NCI-H526 (cell line): Measurements from ENCODE around the gene CTIF.

Experiments used
- DNase-seq, 2 experiments: peaks; one replicate each; lab custom pipeline; 2025; lab: John Stamatoyannopoulos, UW

CTIF gene

DNA sequence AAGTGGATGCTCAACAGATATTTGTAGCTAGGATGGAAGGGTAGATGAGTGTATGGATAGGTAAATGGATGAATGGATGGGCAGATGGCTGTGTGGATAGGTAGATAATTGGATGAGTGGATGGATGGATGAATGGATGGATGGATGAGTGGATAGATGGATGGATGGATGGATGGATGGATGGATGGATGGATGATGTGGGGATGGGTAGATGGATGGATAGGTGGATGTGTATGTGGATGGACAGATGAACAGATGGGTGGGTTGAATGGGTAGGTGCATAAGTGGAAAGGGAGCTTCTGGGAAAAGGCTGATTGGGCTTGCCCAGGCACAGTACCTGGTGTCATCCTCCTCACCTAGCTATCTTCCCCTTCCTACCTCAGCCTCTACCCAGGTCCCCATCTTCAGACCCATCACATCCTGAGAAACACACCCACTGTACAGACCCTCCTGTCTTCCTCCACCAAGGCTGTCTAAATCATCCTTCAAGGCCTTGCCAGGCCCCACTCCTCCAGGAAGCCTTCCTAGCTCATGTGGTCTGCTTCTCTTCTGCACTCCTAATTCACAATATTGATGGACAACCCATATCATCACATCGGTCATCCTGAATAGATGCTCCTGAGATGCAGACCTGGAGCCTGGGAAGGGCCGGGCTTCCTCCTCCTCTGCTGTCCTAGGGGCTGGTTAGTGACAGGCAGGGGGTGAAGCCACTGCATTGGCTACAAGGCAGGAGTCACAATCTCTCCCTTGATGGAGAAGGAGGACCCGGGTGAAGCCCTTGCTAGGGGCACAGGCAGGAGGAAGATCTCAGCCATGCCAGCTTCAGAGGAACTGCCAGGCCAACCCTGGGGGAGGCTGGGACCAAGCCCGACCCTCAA lies 362.6 kb downstream of the CTIF start:
- DNase-seq, result no peak

DNA sequence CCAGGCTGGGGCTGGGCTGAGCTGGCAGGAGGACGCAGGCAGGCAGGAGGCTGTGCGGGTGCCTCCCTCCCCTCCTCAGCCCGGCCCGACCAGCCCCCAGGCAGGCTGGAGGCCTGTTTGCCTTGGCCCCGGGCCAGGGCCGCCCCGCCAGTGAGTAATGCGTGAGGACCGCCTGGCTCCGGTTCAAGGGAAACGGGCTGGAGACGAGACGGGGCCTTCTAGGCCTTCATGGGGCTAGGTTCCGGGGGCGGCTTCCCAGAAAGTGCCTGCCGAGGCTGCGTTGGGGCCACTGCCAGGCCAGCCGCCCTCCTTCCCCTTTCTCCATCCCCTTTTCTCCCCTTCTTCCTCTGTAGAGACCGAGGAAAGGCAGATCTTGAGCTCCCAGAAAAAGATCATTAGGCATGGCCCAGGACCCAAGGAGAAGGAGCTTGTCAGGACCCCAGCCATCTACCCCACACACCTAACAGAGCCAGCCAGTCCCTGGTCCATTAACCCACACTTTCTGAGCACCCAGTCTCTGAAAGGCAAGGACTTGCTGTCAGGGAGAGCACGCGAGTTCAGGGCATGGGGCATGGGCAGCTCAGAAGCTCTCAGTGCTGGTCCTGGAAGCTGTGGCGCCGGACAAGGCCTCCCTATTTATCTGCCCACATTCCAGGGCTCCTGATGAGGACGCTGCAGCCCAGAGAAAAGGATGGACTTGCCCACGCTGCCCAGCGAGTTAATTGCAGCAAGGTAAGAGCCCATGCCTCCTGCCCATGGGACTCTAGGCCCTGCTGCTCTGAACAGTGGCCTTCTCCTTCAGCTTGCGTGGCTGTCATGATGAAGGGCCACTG lies 363.4 kb downstream of the CTIF start:
- DNase-seq, result no peak

DNA sequence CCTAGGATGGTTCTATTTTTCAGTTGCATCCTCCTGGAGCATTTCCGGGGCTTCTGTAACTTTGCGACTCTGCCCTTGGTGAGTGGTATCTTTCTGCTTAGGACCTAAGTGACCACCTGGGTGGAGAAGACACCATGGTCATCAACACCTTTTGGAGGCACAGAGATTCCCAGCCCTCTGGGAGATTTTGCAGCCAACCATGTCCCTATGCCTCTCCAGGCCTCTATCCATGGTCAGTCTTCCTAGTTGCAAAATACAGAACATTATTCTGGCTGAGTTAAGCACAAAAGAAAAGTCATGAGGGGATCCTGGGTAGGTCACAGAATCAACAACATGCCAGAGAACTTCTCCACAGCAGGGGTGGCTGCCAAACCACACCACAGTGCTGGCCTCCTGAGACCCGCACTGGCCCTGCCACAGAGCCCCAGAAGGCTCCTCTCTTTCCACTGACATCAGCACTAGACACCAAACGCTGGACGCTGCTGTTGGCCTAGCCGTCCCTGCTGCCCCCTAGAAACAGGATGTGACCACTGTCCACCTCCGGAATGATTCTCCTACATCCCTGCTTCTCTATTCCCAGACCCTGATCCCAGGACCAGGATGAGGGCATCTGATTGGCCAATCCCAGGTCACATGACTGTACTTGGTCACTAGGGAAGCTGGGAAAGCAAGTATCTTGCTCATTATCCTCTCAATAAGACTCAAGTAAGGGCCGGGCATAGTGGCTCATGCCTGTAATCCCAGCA lies 364.2 kb downstream of the CTIF start:
- DNase-seq, result no peak

DNA sequence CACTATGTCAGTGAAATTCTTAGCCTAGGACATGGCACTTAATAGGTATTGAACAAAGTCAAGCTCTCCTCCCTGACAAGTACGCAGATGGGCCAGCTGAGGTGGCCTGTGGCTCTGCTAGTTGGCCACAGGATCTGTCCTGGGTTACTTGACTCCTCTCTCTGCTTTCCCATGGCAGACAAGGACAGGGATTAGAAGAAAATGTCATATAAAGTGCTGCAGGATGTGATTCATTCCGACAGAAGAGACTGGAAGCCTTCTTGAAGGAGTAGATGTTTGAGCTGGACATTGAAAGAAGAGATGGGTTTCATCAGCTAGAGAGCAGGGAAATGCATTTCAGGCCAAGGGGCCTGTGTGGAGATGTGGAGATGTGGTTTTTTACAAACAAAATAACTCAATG lies 365.3 kb downstream of the CTIF start:
- DNase-seq, result no peak

DNA sequence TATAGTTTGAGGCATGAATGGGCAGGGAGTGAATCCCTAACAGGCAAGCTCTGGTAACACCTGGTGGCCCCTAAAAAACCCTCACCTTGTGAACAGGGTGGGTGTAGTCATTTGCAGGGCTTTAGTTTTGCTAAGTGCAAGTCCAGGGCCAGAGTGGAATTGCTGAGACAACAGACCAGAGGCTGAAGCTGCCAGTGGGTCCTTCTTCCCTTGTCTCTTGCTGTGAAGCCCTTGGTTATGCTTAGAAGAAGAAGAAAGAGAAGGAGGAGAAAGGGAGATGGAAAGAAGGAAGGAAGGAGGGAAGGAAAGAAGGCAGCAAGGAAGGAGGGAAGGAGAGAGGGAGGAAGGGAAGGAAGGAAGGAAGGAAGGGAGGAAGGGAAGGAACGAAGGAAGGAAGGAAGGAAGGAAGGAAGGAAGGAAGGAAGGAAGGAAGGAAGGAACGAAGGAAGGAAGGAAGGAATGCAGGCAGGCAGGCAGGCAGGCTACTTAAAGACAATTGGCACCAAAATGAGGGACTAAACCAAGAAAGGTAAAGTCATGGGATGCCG lies 366.1 kb downstream of the CTIF start:
- no peak for DNase-seq

DNA sequence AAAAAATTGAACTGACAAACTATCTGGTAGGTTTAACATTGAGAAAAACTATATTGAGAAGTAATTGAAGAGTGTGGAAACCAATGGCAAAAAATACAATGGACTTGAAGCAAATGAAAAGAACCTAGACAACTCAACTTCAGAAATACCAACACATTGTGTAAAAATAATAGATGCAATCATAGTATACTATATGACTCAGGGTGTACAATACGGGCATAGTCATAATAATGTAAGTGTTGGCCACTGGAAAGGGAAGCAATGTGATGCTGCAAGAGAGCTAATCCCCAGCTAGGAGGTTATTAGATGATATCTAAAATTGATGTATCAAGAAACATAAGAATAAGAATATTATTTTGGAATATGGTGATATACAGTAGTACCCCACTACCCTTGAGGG lies 366.7 kb downstream of the CTIF start:
- no peak for DNase-seq

DNA sequence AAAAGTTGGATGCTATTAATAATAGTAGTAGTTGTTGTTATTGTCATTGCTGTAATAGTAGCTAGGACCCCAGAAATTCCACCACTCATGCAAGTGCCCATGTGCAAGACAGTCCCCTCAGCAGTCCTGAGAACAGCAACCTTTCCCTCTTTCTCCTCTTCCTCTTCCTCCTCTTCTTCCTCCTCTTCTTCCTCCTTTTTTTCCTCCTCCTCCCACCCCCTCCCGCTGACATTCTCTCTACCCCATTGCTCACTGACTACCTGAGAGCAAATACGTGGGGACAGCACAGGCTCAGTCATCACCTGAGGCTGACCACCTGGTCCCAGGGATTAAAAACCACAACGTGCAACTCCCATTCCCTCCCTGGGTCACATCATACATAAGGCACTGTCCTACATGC lies 370.1 kb downstream of the CTIF start:
- no peak for DNase-seq

DNA sequence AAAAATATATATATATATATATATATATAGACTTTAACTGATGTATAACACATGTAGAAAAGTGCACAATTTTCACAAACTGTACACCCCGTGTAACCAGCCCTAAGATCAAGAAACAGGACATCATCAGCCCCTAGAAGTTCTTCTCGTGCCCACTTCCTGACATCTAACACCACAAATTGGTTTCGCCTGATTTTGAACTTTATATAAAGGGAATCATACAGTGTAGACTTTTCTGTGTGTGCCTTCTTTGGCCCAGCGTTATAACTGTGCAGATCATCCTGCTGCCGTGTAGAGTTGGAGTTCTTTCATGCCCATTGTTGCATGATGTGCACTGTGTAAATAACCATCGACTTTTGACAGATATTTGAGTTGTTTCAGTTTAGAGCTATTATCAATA lies 370.9 kb downstream of the CTIF start:
- DNase-seq, result no peak

DNA sequence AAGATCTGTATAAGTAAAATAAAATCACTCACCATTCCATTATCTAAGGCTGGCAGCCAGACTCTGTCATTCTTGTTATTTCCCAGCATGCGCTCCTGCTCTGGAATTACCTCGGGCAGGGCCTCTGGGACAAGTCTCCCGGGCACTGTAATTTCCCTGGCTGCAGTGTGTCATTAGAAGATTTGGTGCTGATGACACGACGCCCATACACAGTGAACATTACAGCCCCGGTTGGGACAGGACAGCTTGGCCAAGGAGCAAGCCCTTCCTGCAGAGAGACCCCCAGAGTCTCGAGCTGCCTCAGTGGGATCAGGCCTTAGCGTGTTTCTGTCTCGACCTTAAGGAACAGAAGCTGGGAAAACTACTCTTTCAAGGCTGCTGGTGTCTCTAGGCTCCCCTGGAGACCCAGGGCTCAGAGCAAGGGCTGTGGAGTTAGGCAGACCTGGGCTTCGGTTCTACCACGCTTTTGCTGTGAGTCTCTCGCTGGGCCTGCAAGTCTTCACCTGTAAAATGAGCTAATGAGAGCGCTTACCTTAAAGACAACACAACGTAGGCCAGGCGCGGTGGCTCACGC lies 372.2 kb downstream of the CTIF start:
- DNase-seq, result no peak
